GM19438 (cell line): ENCODE results near the gene VWC2.

Experiments used
- ATAC-seq: cut with Tn5 transposase; IDR thresholded peaks from one replicate; pipeline ENCODE4 v1.9.1; 2021; ENCODE audit warnings: low read depth; ENCODE audit not compliant: unreplicated experiment

VWC2 gene

GRCh38 chr7:49927631-49928030 is 154.2 kb downstream of the VWC2 start:
- no peak for ATAC-seq

- no peak for ATAC-seq
Observed at GRCh38 chr7:49928787-49929186, 155.3 kb downstream of the VWC2 start.

- ATAC-seq = no peak
Observed at GRCh38 chr7:49931627-49932026, 158.2 kb downstream of the VWC2 start.

GRCh38 chr7:49937608-49938007 is 164.2 kb downstream of the VWC2 start:
- no peak for ATAC-seq
